Mammary epithelial cell (primary cell): Measurements from ENCODE around the gene SMARCD1.

Experiments
- EZH2 ChIP-seq: IDR thresholded peaks from 2 replicates; pipeline ENCODE4 v1.6.1; 2012; ENCODE audit warnings: low read length, inconsistent platforms, borderline replicate concordance
- TF ChIP-seq, protein P1 (sequence below), 2 donors: IDR thresholded peaks in 1 of 2; conservative IDR thresholded peaks in 1 of 2; 2 replicates each; pipeline ENCODE4 v1.5.1; 2011 to 2012; ENCODE audit warnings: inconsistent platforms in 2 of 2, low read length in 2 of 2, mild to moderate bottlenecking in 2 of 2, control low read depth in 1 of 2, low read depth in 1 of 2; ENCODE audit not compliant: insufficient read depth in 1 of 2; ENCODE audit errors: extremely low read depth in 1 of 2

- no peak for TF ChIP-seq EZH2
- TF ChIP-seq, protein P1, sequence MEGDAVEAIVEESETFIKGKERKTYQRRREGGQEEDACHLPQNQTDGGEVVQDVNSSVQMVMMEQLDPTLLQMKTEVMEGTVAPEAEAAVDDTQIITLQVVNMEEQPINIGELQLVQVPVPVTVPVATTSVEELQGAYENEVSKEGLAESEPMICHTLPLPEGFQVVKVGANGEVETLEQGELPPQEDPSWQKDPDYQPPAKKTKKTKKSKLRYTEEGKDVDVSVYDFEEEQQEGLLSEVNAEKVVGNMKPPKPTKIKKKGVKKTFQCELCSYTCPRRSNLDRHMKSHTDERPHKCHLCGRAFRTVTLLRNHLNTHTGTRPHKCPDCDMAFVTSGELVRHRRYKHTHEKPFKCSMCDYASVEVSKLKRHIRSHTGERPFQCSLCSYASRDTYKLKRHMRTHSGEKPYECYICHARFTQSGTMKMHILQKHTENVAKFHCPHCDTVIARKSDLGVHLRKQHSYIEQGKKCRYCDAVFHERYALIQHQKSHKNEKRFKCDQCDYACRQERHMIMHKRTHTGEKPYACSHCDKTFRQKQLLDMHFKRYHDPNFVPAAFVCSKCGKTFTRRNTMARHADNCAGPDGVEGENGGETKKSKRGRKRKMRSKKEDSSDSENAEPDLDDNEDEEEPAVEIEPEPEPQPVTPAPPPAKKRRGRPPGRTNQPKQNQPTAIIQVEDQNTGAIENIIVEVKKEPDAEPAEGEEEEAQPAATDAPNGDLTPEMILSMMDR (conservative IDR thresholded peaks at IDR 0.05 in 1 of 2, IDR thresholded peaks at IDR 0.05 in 1 of 2; ENCODE audit: extremely low read depth in 1 of 2, insufficient read depth in 1 of 2, low read depth in 1 of 2, low read length in 2 of 2) = no peak
Observed at GRCh38 chr12:50110127-50110761, 25.1 kb downstream of the SMARCD1 start.
